GM12864 (cell line): ENCODE results near the gene WDR48.

ENCODE experiments used
- DNase-seq: peaks from one replicate; pipeline ENCODE4 v3.0.0-alpha.2; 2011; ENCODE audit warnings: low read depth
- H3K4me3 ChIP-seq: 2 replicates; pipeline ENCODE4 v1.5.1; 2011; ENCODE audit warnings: mild to moderate bottlenecking, low read depth, low read length, control low read depth
- CTCF ChIP-seq: IDR thresholded peaks from 2 replicates; pipeline ENCODE4 v1.5.1; 2011; ENCODE audit warnings: low read depth, mild to moderate bottlenecking, moderate library complexity, low read length, control low read depth, inconsistent platforms; ENCODE audit errors: missing control alignments

Gene WDR48

GRCh38 chr3:39137435-39137936 is 85.7 kb downstream of the WDR48 start:
- TF ChIP-seq CTCF, result no peak
- DNase-seq, result no peak
- no peak overlapping the region for H3K4me3 ChIP-seq

- DNase-seq, result no peak
- H3K4me3 ChIP-seq, result no peak overlapping the region
- no peak for TF ChIP-seq CTCF
Observed at GRCh38 chr3:39137991-39138803, 86.4 kb downstream of the WDR48 start.

- no peak overlapping the region for H3K4me3 ChIP-seq
- no peak for TF ChIP-seq CTCF
- no peak for DNase-seq
Observed at GRCh38 chr3:39138804-39139415, 87.1 kb downstream of the WDR48 start.

GRCh38 chr3:39139442-39139841 is 87.6 kb downstream of the WDR48 start:
- DNase-seq, result no peak
- H3K4me3 ChIP-seq, result no peak overlapping the region
- TF ChIP-seq CTCF, result no peak

GRCh38 chr3:39140341-39140971 is 88.6 kb downstream of the WDR48 start:
- no peak for TF ChIP-seq CTCF
- no peak overlapping the region for H3K4me3 ChIP-seq
- no peak for DNase-seq

GRCh38 chr3:39141171-39141995 is 89.6 kb downstream of the WDR48 start:
- no peak for TF ChIP-seq CTCF

More at GRCh38 chr3:39141171-39141995, 89.6 kb downstream of the WDR48 start:
- H3K4me3 ChIP-seq, result no peak overlapping the region
- no peak for DNase-seq
